GM12878 (cell line): ENCODE measurements around the gene VAV2. TPM values are rescaled to one million over a fixed set of nuclear protein-coding genes. Genes with fewer than 3 reads are reported as not detected.
A peak's percentile ranks its signal among the peaks of the same experiment; 100 is the strongest.

Experiments used
- ASH2L ChIP-seq: fragments of 300-600, 200-600 bp; sonication (generic); IDR thresholded peaks from 2 replicates; pipeline ENCODE4 v1.6.1; 2017; ENCODE audit warnings: low read depth, mild to moderate bottlenecking, borderline replicate concordance
- BHLHE40 ChIP-seq, 2 experiments: fragments of 450-650 bp in 1 of 2; IDR thresholded peaks; 2 replicates each; pipeline ENCODE4 v1.6.1; 2011 to 2017; ENCODE audit warnings: low read depth in 2 of 2, borderline replicate concordance in 1 of 2, improper control_type of control experiment in 1 of 2, low read length in 1 of 2, mild to moderate bottlenecking in 1 of 2
- CBFB ChIP-seq: IDR thresholded peaks from 2 replicates; pipeline ENCODE4 v1.6.1; 2016; ENCODE audit warnings: antibody characterized with exemption, low read depth
- CHD1 ChIP-seq: IDR thresholded peaks from 2 replicates; pipeline ENCODE4 v1.6.1; 2012; ENCODE audit warnings: low read depth, low read length, improper control_type of control experiment
- CREB1 ChIP-seq: IDR thresholded peaks from 2 replicates; pipeline ENCODE4 v1.6.1; 2012; ENCODE audit warnings: low read depth, mild to moderate bottlenecking, inconsistent platforms
- DPF2 ChIP-seq: fragments of 450-650 bp; IDR thresholded peaks from 2 replicates; pipeline ENCODE4 v1.6.1; 2017; ENCODE audit warnings: mild to moderate bottlenecking
- EGR1 ChIP-seq, 2 experiments: IDR thresholded peaks; 1 replicate in 1 of 2; 2 replicates in 1 of 2; pipeline ENCODE4 v1.6.1; 2011 to 2012; ENCODE audit warnings: low read depth in 2 of 2, low read length in 2 of 2, borderline replicate concordance in 1 of 2, mild to moderate bottlenecking in 1 of 2, moderate library complexity in 1 of 2
- HDGF ChIP-seq: fragments of 450-650 bp; IDR thresholded peaks from 2 replicates; pipeline ENCODE4 v1.6.1; 2016; ENCODE audit warnings: antibody characterized with exemption
- IKZF2 ChIP-seq, 2 experiments: fragments of 450-650 bp; IDR thresholded peaks; 2 replicates each; pipeline ENCODE4 v1.6.1; 2017; ENCODE audit warnings: mild to moderate bottlenecking in 2 of 2, moderate library complexity in 2 of 2
- KAT2A ChIP-seq: conservative IDR thresholded peaks from 2 replicates; pipeline ENCODE4 v1.6.1; 2011; ENCODE audit warnings: low read depth, low read length; ENCODE audit not compliant: control insufficient read depth
- KDM1A ChIP-seq: fragments of 200-600 bp; sonication (generic); IDR thresholded peaks from 2 replicates; pipeline ENCODE4 v1.6.1; 2016; ENCODE audit warnings: borderline replicate concordance
- MLLT1 ChIP-seq: fragments of 450-650 bp; IDR thresholded peaks from 2 replicates; pipeline ENCODE4 v1.6.1; 2016; ENCODE audit warnings: mild to moderate bottlenecking
- MTA3 ChIP-seq: IDR thresholded peaks from 2 replicates; pipeline ENCODE4 v1.6.1; 2012; ENCODE audit warnings: low read length, inconsistent platforms, borderline replicate concordance
- NFYB ChIP-seq: IDR thresholded peaks from 2 replicates; pipeline ENCODE4 v1.6.1; 2011; ENCODE audit warnings: low read depth, mild to moderate bottlenecking, low read length, improper control_type of control experiment, moderate library complexity; ENCODE audit not compliant: insufficient read depth
- NRF1 ChIP-seq: conservative IDR thresholded peaks from 2 replicates; pipeline ENCODE4 v1.6.1; 2011; ENCODE audit warnings: mild to moderate bottlenecking, low read depth, low read length, improper control_type of control experiment
- PAX8 ChIP-seq: fragments of 450-650 bp; IDR thresholded peaks from 2 replicates; pipeline ENCODE4 v1.6.1; 2017; ENCODE audit warnings: mild to moderate bottlenecking, moderate library complexity
- PML ChIP-seq: IDR thresholded peaks from 2 replicates; pipeline ENCODE4 v1.6.1; 2012; ENCODE audit warnings: low read length, inconsistent platforms
- RCOR1 ChIP-seq: conservative IDR thresholded peaks from 2 replicates; pipeline ENCODE4 v1.6.1; 2012; ENCODE audit warnings: low read depth, low read length, improper control_type of control experiment
- RELB ChIP-seq: fragments of 450-650 bp; IDR thresholded peaks from 2 replicates; pipeline ENCODE4 v1.6.1; 2017; ENCODE audit warnings: low read depth, mild to moderate bottlenecking, moderate library complexity
- SMAD5 ChIP-seq: IDR thresholded peaks from 2 replicates; pipeline ENCODE4 v1.6.1; 2016; ENCODE audit warnings: antibody characterized with exemption, low read depth
- SRF ChIP-seq, 2 experiments: IDR thresholded peaks; 2 replicates each; pipeline ENCODE4 v1.6.1; 2011; ENCODE audit warnings: low read depth in 2 of 2, low read length in 2 of 2, mild to moderate bottlenecking in 1 of 2, moderate library complexity in 1 of 2
- SUZ12 ChIP-seq: fragments of 200-600 bp; sonication (generic); IDR thresholded peaks from one replicate; pipeline ENCODE4 v1.6.1; 2018; ENCODE audit warnings: antibody characterized with exemption, mild to moderate bottlenecking; ENCODE audit not compliant: unreplicated experiment
- ZBTB4 ChIP-seq: fragments of 450-650 bp; formaldehyde crosslinking; IDR thresholded peaks from 2 replicates; pipeline ENCODE4 v1.4.0; 2022; ENCODE audit warnings: mild to moderate bottlenecking, moderate library complexity
- polyA plus RNA-seq, 11 experiments: library from polyadenylated mRNA; depleted of rRNA in 4 of 11; unstranded in 6 of 11; stranded (reverse) in 5 of 11; fragments of >200 nt; fragmentation: Nextera tagmentation in 4 of 11; fragmentation: Illumina TruSeq in 1 of 11; extraction: Ambion mirVana in 4 of 11; extraction: Trizol in 1 of 11; gene quantifications; 1 replicate in 1 of 11; 2 replicates in 10 of 11; pipeline versions ENCODE4 v1.2.1 to v1.2.3, GENCODE V29; 2011 to 2016; ENCODE audit warnings: inconsistent platforms in 2 of 11, missing spikeins in 2 of 11, low read depth in 1 of 11
- total RNA-seq, 4 experiments: library from RNA; depleted of rRNA in 3 of 4; stranded (reverse); fragments of >200 nt in 3 of 4; fragmentation: Illumina TruSeq in 1 of 4; extraction: Trizol in 1 of 4; gene quantifications; 2 replicates each; pipeline versions ENCODE4 v1.2.1 to v1.2.3, GENCODE V29; 2013 to 2021
- TF ChIP-seq, protein P1 (sequence below): IDR thresholded peaks from 2 replicates; pipeline ENCODE4 v1.6.1; 2012; ENCODE audit warnings: low read depth, low read length, improper control_type of control experiment

The VAV2 gene
- total and polyA plus RNA-seq, 10 of the 15 experiments (the other 5 are each of a cell fraction or from before 2014, with no cell fraction given): 0.13 to 43.9 (median 16.9) TPM

- no peak for TF ChIP-seq HDGF
- TF ChIP-seq CHD1: no peak
- TF ChIP-seq SRF (IDR thresholded peaks at IDR 0.05; ENCODE audit: low read depth in 2 of 2, low read length in 2 of 2): no peak
- TF ChIP-seq NFYB: no peak
- TF ChIP-seq CBFB: peak; percentile 25; the same call in 1 of the 2 replicates
- TF ChIP-seq DPF2: peak; percentile 67
- TF ChIP-seq KDM1A: no peak
- no peak for TF ChIP-seq SUZ12
- no peak for TF ChIP-seq KAT2A
- no peak for TF ChIP-seq NRF1
- no peak for TF ChIP-seq PAX8
- peak in 1 of 2 experiments; percentile 55; a peak in 2 of 3 replicates for TF ChIP-seq EGR1 (IDR thresholded peaks at IDR 0.05; ENCODE audit: borderline replicate concordance in 1 of 2, low read depth in 2 of 2, low read length in 2 of 2)
- no peak for TF ChIP-seq MLLT1
- no peak for TF ChIP-seq PML
- no peak for TF ChIP-seq RELB
- peak; percentile 33 to 53; a peak in 2 of 4 replicates for TF ChIP-seq BHLHE40 (IDR thresholded peaks at IDR 0.05; ENCODE audit: borderline replicate concordance in 1 of 2, low read depth in 2 of 2, low read length in 1 of 2)
- no peak for TF ChIP-seq MTA3
- TF ChIP-seq CREB1: 0 out of 2 replicates have a peak, but pooled peaks have one; percentile 41
- TF ChIP-seq IKZF2 (IDR thresholded peaks at IDR 0.05): peak; percentile 44 to 64
- TF ChIP-seq, protein P1, sequence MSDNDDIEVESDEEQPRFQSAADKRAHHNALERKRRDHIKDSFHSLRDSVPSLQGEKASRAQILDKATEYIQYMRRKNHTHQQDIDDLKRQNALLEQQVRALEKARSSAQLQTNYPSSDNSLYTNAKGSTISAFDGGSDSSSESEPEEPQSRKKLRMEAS: peak; percentile 26; the same call in 1 of the 2 replicates
- no peak for TF ChIP-seq SMAD5
- no peak for TF ChIP-seq ZBTB4 (CRISPR knock-in tag)
- TF ChIP-seq ASH2L: 0 out of 2 replicates have a peak, but pooled peaks have one; percentile 42
- no peak for TF ChIP-seq RCOR1
These were observed 205.8 kb downstream of the VAV2 start (continued) for GRCh38 chr9:133786371-133786753.
